Lung (tissue), 12 donors: ENCODE results near the gene SH3BP2. TPM values are rescaled to one million over a fixed set of nuclear protein-coding genes. Genes with fewer than 3 reads are reported as not detected.

Experiments
- ATAC-seq: fragments of 200-7000 bp; cut with Tn5 transposase; one replicate; pipeline ENCODE4 v1.9.1; 2020; ENCODE audit warnings: moderate number of reproducible peaks; ENCODE audit not compliant: insufficient read depth, low FRiP score
- DNase-seq, 3 donors: peaks; one replicate each; pipeline ENCODE4 v3.0.0-alpha.2; 2013 to 2017
- H3K27ac ChIP-seq, 2 donors: one replicate each; pipeline ENCODE4 v1.5.1; 2013; ENCODE audit warnings: mild to moderate bottlenecking in 2 of 2, moderate library complexity in 2 of 2, control low read depth in 1 of 2, inconsistent platforms in 1 of 2, low read depth in 1 of 2, low read length in 1 of 2
- H3K27me3 ChIP-seq, 3 donors: one replicate each; pipeline ENCODE4 v1.5.1; 2013; ENCODE audit warnings: low read length in 2 of 3; ENCODE audit not compliant: control insufficient read depth in 3 of 3, insufficient read depth in 3 of 3
- H3K36me3 ChIP-seq, 4 donors: one replicate each; pipeline ENCODE4 v1.5.1; 2013; ENCODE audit warnings: low read length in 4 of 4, mild to moderate bottlenecking in 1 of 4, moderate library complexity in 1 of 4; ENCODE audit not compliant: control insufficient read depth in 4 of 4, insufficient read depth in 4 of 4
- H3K4me1 ChIP-seq, 5 donors: one replicate each; pipeline ENCODE4 v1.5.1; 2013; ENCODE audit warnings: low read length in 5 of 5, mild to moderate bottlenecking in 2 of 5, moderate library complexity in 1 of 5; ENCODE audit not compliant: control insufficient read depth in 5 of 5, insufficient read depth in 5 of 5
- H3K4me3 ChIP-seq: one replicate; pipeline ENCODE4 v1.5.1; 2013; ENCODE audit warnings: mild to moderate bottlenecking, control low read depth, moderate library complexity
- H3K9ac ChIP-seq, 2 donors: one replicate each; pipeline ENCODE4 v1.5.1; 2013; ENCODE audit warnings: low read length in 2 of 2, control low read depth in 1 of 2; ENCODE audit not compliant: insufficient read depth in 1 of 2
- H3K9me3 ChIP-seq, 4 donors: one replicate each; pipeline ENCODE4 v1.5.1; 2013; ENCODE audit warnings: low read length in 3 of 4, mild to moderate bottlenecking in 1 of 4, moderate library complexity in 1 of 4; ENCODE audit not compliant: control insufficient read depth in 4 of 4, insufficient read depth in 3 of 4
- CTCF ChIP-seq: IDR thresholded peaks from 2 replicates; pipeline ENCODE4 v1.5.1; 2012; ENCODE audit warnings: mild to moderate bottlenecking; ENCODE audit errors: control extremely low read depth, extremely low read depth
- WGBS, 2 donors: extraction: QIAGEN DNeasy Blood & Tissue Kit; methylation state at CpG; one replicate each; pipeline ENCODE4 v1.1.7; 2013; 5-methylcytosine and 5-hydroxymethylcytosine counted together
- polyA plus RNA-seq, 2 donors: library from polyadenylated mRNA; stranded (reverse); fragments of 200-250 nt; gene quantifications; one replicate each; pipeline ENCODE4 v1.2.1, GENCODE V29; 2013
- total RNA-seq, 2 donors: library from RNA; depleted of rRNA in 1 of 2; stranded (reverse); fragments of >200 nt in 1 of 2; gene quantifications; one replicate each; pipeline ENCODE4 v1.2.1, GENCODE V29; 2014 to 2021
- donor health status: control.
- donor health status: control.
- donor health status: Bipolar disorder and iron deficiency.
- donor health status: healthy.
- donor health status: DM: yes; HTN: yes; CAD: no.

SH3BP2 gene
- total and polyA plus RNA-seq, 4 donors: 49.9 to 117 (median 79.8) TPM

GRCh38 chr4:2888886-2889285, 96.0 kb downstream of the SH3BP2 start:
- 92 to 93% methylated on average over 3 of the region's 3 CpGs for WGBS, 2 donors
- TF ChIP-seq CTCF: no peak

More at GRCh38 chr4:2888886-2889285, 96.0 kb downstream of the SH3BP2 start:
- H3K27ac ChIP-seq: no peak overlapping the region
- no peak for DNase-seq
- peaks cover 13 to 27% (median 21%) of the 10 kb centered on the region in 4 donors for H3K36me3 ChIP-seq
- H3K4me1 ChIP-seq: peaks cover 0 to 16% (median 0%) of the 10 kb centered on the region in 5 donors
- H3K9ac ChIP-seq: no peak overlapping the region
- ATAC-seq: no peak
- H3K4me3 ChIP-seq: no peak overlapping the region
- H3K9me3 ChIP-seq: no peaks in the 10 kb centered on the region
- H3K27me3 ChIP-seq: no peaks in the 10 kb centered on the region

Other genes with a start within 250 kb of the SH3BP2 start
- gene TNIP2, start 36.7 kb upstream of the SH3BP2 start, total RNA-seq: 10 to 100 TPM; 30.6 to 46.3 TPM
- gene TNIP2, start 36.7 kb upstream of the SH3BP2 start, polyA plus RNA-seq: 10 to 100 TPM; 41.2 to 82.8 TPM
- 100 to 1,000 TPM; 300 to 400 TPM for gene ADD1, start 50.8 kb downstream of the SH3BP2 start, total RNA-seq
- 100 to 1,000 TPM; 127 to 237 TPM for gene ADD1, start 50.8 kb downstream of the SH3BP2 start, polyA plus RNA-seq
- 10 to 100 TPM; 13.3 to 25.4 TPM for gene NOP14, start 170.3 kb downstream of the SH3BP2 start, total RNA-seq
- gene NOP14, start 170.3 kb downstream of the SH3BP2 start, polyA plus RNA-seq: 10 to 100 TPM; 18.9 to 20.4 TPM
- 1 to 10 TPM; 4.6 to 6.7 TPM for gene GRK4, start 170.5 kb downstream of the SH3BP2 start, total RNA-seq
- gene GRK4, start 170.5 kb downstream of the SH3BP2 start, polyA plus RNA-seq: 1 to 10 TPM; 1.8 to 1.9 TPM